Kidney epithelial cell (primary cell): ENCODE data around the gene STX5. TPM values are rescaled to one million over a fixed set of nuclear protein-coding genes. Genes with fewer than 3 reads are reported as not detected.
A peak's percentile ranks its signal among the peaks of the same experiment; 100 is the strongest.

ENCODE experiments used
- DNase-seq: peaks from one replicate; pipeline ENCODE4 v3.0.0-alpha.2; 2010; ENCODE audit warnings: low read depth
- H3K27me3 ChIP-seq: 2 replicates; pipeline ENCODE4 v1.6.0; 2011; ENCODE audit warnings: low read length; ENCODE audit not compliant: control insufficient read depth, insufficient read depth
- H3K36me3 ChIP-seq: 2 replicates; pipeline ENCODE4 v1.5.1; 2011; ENCODE audit warnings: low read length; ENCODE audit not compliant: control insufficient read depth, insufficient read depth
- H3K4me3 ChIP-seq: 2 replicates; pipeline ENCODE4 v1.5.1; 2011; ENCODE audit warnings: low read depth, mild to moderate bottlenecking, control low read depth, low read length
- CTCF ChIP-seq: IDR thresholded peaks from 2 replicates; pipeline ENCODE4 v1.5.1; 2011; ENCODE audit warnings: mild to moderate bottlenecking, moderate library complexity, low read length, control low read depth, inconsistent platforms; ENCODE audit not compliant: insufficient read depth, poor library complexity, severe bottlenecking
- total RNA-seq: library from RNA; depleted of rRNA; stranded (reverse); fragments of >200 nt; gene quantifications from 2 replicates; pipeline ENCODE4 v1.2.3, GENCODE V29; 2015

STX5 gene
- 30.2 and 34.3 TPM in 2 replicates for total RNA-seq

GRCh38 chr11:62831520-62832335 is at the start of gene STX5:
TSS of gene STX5 (minus strand) at chr11:62832051. CDS start at chr11:62831243, 808 bp downstream.
- DNase-seq, result peak; percentile 93
- peaks cover 3% of the 10 kb centered on the region for H3K36me3 ChIP-seq
- TF ChIP-seq CTCF, result no peak
- H3K4me3 ChIP-seq, result peak within 1 kb of the TSS; percentile 81
- H3K27me3 ChIP-seq, result no peaks in the 10 kb centered on the region

- H3K27me3 ChIP-seq, result no peaks in the 10 kb centered on the region
- peak within 1 kb of the TSS; percentile 100 for H3K4me3 ChIP-seq
- peak; percentile 71 for TF ChIP-seq CTCF
- peak; percentile 56 for DNase-seq
- H3K36me3 ChIP-seq, result peaks cover 6% of the 10 kb centered on the region
Measured at GRCh38 chr11:62880803-62881578, 49.1 kb upstream of the STX5 start, which contains the start of gene SLC3A2. TSS of gene SLC3A2 (plus strand) at chr11:62880896. CDS start at chr11:62881024, 128 bp downstream.

- H3K4me3 ChIP-seq, result peak overlapping the region; percentile 100
- peak; percentile 38 for DNase-seq
Measured at GRCh38 chr11:62880231-62880802, 48.5 kb upstream of the STX5 start.

GRCh38 chr11:62879235-62879978 is 47.6 kb upstream of the STX5 start:
- TF ChIP-seq CTCF, result no peak
- Histone ChIP-seq H3K36me3 (peaks cover 4% of the 10 kb centered on the region), H3K27me3 (no peaks in the 10 kb centered on the region), H3K4me3 (no peak overlapping the region)
- DNase-seq, result no peak

More at GRCh38 chr11:62880231-62880802, 48.5 kb upstream of the STX5 start:
- no peaks in the 10 kb centered on the region for H3K27me3 ChIP-seq
- H3K36me3 ChIP-seq, result peaks cover 6% of the 10 kb centered on the region
- no peak for TF ChIP-seq CTCF

GRCh38 chr11:62876712-62877111 is 44.9 kb upstream of the STX5 start:
- no peak for DNase-seq
- H3K27me3 ChIP-seq, result no peaks in the 10 kb centered on the region
- no peak for TF ChIP-seq CTCF
- no peak overlapping the region for H3K4me3 ChIP-seq
- no peaks in the 10 kb centered on the region for H3K36me3 ChIP-seq
